ENCODE measurements around the gene SEC24C. TPM values are rescaled to one million over a fixed set of nuclear protein-coding genes. Genes with fewer than 3 reads are reported as not detected.
A peak's percentile ranks its signal among the peaks of the same experiment; 100 is the strongest.

Gene SEC24C
- total and polyA plus RNA-seq, 2 experiments from 2014 or later = 46.8 to 59.4 TPM

DNA sequence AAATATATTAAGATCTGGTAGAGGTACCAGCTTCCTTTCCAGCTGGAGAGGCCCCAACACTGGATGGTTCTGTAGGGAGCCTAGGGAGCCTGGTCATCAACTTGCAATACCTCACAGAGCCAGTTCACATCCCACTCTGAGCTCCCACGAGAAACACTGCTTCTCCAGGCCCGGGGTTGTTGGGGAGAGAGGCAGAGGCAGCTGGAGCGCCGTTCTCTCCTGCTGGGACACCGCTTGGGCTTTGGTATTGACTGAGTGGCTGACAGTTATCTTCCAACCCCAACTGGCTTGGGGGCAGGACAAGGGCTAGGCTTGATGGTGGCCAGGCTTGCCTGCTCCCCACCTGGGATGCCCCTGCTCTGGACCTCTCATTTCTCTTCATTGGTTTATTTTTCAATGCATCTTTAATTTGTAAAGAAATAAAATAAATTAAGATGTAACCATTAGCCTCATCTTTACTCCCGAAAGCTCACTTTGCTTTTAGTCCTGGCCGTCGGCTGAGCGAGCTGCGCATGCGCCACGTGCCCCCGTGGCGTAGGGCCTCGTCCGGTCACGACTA is 27.6 kb downstream of the SEC24C start:
- H4K20me1 ChIP-seq (ENCODE audit: insufficient read depth, poor library complexity, severe bottlenecking) = no peaks in the 10 kb centered on the region
- peaks cover 25% of the 10 kb centered on the region for H3K4me1 ChIP-seq (ENCODE audit: insufficient read depth)
- no peaks in the 10 kb centered on the region for H3K9me3 ChIP-seq (ENCODE audit: low read depth)
- peak; percentile 92 for DNase-seq (ENCODE audit: low spot score)
- WGBS (ENCODE audit: low lambda C conversion rate, missing lambda C conversion rate) = 19% methylated on average over 17 of the region's 17 CpGs
- peak overlapping the region; percentile 97 for H2AFZ ChIP-seq
- no peaks in the 10 kb centered on the region for H3K36me3 ChIP-seq (replicated peaks; ENCODE audit: insufficient read depth, low read depth)
- H3K4me2 ChIP-seq = peak overlapping the region; percentile 87
- TF ChIP-seq, protein P1, sequence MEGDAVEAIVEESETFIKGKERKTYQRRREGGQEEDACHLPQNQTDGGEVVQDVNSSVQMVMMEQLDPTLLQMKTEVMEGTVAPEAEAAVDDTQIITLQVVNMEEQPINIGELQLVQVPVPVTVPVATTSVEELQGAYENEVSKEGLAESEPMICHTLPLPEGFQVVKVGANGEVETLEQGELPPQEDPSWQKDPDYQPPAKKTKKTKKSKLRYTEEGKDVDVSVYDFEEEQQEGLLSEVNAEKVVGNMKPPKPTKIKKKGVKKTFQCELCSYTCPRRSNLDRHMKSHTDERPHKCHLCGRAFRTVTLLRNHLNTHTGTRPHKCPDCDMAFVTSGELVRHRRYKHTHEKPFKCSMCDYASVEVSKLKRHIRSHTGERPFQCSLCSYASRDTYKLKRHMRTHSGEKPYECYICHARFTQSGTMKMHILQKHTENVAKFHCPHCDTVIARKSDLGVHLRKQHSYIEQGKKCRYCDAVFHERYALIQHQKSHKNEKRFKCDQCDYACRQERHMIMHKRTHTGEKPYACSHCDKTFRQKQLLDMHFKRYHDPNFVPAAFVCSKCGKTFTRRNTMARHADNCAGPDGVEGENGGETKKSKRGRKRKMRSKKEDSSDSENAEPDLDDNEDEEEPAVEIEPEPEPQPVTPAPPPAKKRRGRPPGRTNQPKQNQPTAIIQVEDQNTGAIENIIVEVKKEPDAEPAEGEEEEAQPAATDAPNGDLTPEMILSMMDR (IDR thresholded peaks at IDR 0.05; ENCODE audit: poor library complexity) = no peak
- TF ChIP-seq EZH2phosphoT487 (IDR thresholded peaks at IDR 0.05; ENCODE audit: low read depth, severe bottlenecking, unreplicated experiment) (no peak), EZH2 (IDR thresholded peaks at IDR 0.05; ENCODE audit: borderline replicate concordance) (no peak)
- peak overlapping the region; percentile 99 for H3K27ac ChIP-seq
- H3K9me2 ChIP-seq (replicated peaks; ENCODE audit: insufficient read depth) = no peaks in the 10 kb centered on the region
- H3K27me3 ChIP-seq = no peaks in the 10 kb centered on the region
- H3K4me3 ChIP-seq = peak overlapping the region; percentile 99
- H3K79me2 ChIP-seq = peaks cover 37% of the 10 kb centered on the region

DNA sequence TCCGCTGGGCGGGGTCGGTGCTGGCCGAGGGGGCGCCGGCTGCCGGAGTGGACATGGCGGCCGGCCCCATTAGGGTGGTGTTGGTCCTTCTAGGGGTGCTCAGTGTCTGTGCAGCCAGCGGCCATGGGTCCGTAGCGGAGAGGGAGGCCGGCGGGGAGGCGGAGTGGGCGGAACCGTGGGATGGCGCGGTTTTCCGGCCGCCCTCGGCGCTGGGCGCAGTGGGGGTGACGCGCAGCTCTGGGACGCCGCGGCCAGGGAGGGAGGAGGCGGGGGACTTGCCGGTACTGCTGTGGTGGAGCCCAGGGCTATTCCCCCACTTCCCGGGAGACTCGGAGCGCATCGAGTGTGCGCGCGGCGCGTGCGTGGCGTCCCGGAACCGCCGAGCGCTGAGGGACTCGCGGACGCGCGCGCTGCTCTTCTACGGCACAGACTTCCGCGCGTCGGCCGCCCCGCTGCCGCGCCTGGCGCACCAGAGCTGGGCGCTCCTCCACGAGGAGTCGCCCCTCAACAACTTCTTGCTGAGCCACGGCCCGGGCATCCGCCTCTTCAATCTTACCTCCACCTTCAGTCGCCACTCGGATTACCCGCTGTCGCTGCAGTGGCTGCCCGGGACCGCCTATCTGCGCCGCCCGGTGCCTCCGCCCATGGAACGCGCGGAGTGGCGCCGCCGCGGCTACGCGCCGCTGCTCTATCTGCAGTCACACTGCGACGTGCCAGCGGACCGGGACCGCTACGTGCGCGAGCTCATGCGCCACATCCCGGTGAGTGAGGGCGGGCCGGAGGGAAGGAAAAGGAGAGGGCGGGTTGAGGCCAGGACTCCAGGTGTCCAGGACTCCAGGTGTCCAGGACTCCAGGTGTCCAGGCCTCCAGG is 28.3 kb downstream of the SEC24C start:
- peaks cover 44% of the 10 kb centered on the region for H3K79me2 ChIP-seq
- peak; percentile 88 for DNase-seq (ENCODE audit: low spot score)
- H3K4me2 ChIP-seq = peak overlapping the region; percentile 87
- H3K9me3 ChIP-seq (ENCODE audit: low read depth) = no peaks in the 10 kb centered on the region
- H3K36me3 ChIP-seq (replicated peaks; ENCODE audit: insufficient read depth, low read depth) = no peaks in the 10 kb centered on the region
- H4K20me1 ChIP-seq (ENCODE audit: insufficient read depth, poor library complexity, severe bottlenecking) = no peaks in the 10 kb centered on the region
- peak overlapping the region; percentile 99 for H3K27ac ChIP-seq
- H2AFZ ChIP-seq = peak overlapping the region; percentile 97
- H3K4me3 ChIP-seq = peak overlapping the region; percentile 99
- no peaks in the 10 kb centered on the region for H3K27me3 ChIP-seq
- WGBS (ENCODE audit: low lambda C conversion rate, missing lambda C conversion rate) = under 1% methylated on average over 92 of the region's 101 CpGs
- H3K4me1 ChIP-seq (ENCODE audit: insufficient read depth) = peaks cover 25% of the 10 kb centered on the region
- H3K9me2 ChIP-seq (replicated peaks; ENCODE audit: insufficient read depth) = no peaks in the 10 kb centered on the region
- TF ChIP-seq, protein P1 (IDR thresholded peaks at IDR 0.05; ENCODE audit: poor library complexity) = no peak
- TF ChIP-seq EZH2phosphoT487 (IDR thresholded peaks at IDR 0.05; ENCODE audit: low read depth, severe bottlenecking, unreplicated experiment) (no peak), EZH2 (IDR thresholded peaks at IDR 0.05; ENCODE audit: borderline replicate concordance) (no peak)

DNA sequence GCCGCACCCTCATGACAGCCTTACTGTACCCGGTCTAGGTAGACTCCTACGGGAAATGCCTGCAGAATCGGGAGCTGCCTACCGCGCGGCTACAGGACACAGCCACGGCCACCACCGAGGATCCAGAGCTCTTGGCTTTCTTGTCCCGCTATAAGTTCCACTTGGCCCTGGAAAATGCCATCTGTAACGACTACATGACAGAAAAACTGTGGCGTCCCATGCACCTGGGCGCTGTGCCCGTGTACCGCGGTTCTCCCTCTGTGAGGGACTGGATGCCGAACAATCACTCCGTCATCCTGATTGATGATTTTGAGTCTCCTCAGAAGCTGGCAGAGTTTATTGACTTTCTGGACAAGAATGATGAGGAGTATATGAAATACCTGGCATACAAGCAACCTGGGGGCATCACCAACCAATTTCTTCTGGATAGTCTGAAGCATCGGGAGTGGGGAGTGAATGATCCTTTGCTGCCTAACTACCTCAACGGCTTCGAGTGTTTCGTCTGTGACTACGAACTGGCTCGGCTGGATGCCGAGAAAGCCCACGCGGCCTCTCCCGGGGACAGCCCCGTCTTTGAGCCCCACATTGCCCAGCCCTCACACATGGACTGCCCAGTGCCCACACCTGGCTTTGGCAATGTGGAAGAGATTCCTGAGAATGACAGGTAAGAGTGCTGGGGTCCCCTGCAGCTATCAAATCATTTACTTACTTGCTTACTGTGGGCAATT is 29.1 kb downstream of the SEC24C start:
- H3K4me1 ChIP-seq (ENCODE audit: insufficient read depth) = peaks cover 25% of the 10 kb centered on the region
- TF ChIP-seq, protein P1 (IDR thresholded peaks at IDR 0.05; ENCODE audit: poor library complexity) = no peak
- TF ChIP-seq EZH2phosphoT487 (IDR thresholded peaks at IDR 0.05; ENCODE audit: low read depth, severe bottlenecking, unreplicated experiment) = no peak
- TF ChIP-seq EZH2 (IDR thresholded peaks at IDR 0.05; ENCODE audit: borderline replicate concordance) = no peak
- peak overlapping the region; percentile 99 for H3K27ac ChIP-seq
- H3K36me3 ChIP-seq (replicated peaks; ENCODE audit: insufficient read depth, low read depth) = no peaks in the 10 kb centered on the region
- H3K4me3 ChIP-seq = peak overlapping the region; percentile 99
- H3K9me3 ChIP-seq (ENCODE audit: low read depth) = no peaks in the 10 kb centered on the region
- DNase-seq (ENCODE audit: low spot score) = no peak
- H3K9me2 ChIP-seq (replicated peaks; ENCODE audit: insufficient read depth) = no peaks in the 10 kb centered on the region
- H4K20me1 ChIP-seq (ENCODE audit: insufficient read depth, poor library complexity, severe bottlenecking) = no peaks in the 10 kb centered on the region
- H3K27me3 ChIP-seq = no peaks in the 10 kb centered on the region
- H2AFZ ChIP-seq = peak overlapping the region; percentile 97
- H3K79me2 ChIP-seq = peaks cover 50% of the 10 kb centered on the region
- H3K4me2 ChIP-seq = peak overlapping the region; percentile 87
- 17% methylated on average over 29 of the region's 29 CpGs for WGBS (ENCODE audit: low lambda C conversion rate, missing lambda C conversion rate)
